ENCODE results near the gene PRPSAP1.

PRPSAP1 gene

GRCh38 chr17:76260220-76260619, 93.5 kb downstream of the PRPSAP1 start:
- H3K4me3 ChIP-seq (ENCODE audit: low read depth, low read length): no peak overlapping the region
- no peak for TF ChIP-seq CTCF (conservative IDR thresholded peaks at IDR 0.05; ENCODE audit: low read depth, low read length)
- no peak for DNase-seq (ENCODE audit: low read depth)
